ENCODE data around the gene UNC13B. TPM values are rescaled to one million over a fixed set of nuclear protein-coding genes. Genes with fewer than 3 reads are reported as not detected.

The UNC13B gene
- total and polyA plus RNA-seq, 2 of the 13 experiments (the other 11 are each of a cell fraction or from before 2014, with no cell fraction given): 14.0 to 18.3 TPM

DNA sequence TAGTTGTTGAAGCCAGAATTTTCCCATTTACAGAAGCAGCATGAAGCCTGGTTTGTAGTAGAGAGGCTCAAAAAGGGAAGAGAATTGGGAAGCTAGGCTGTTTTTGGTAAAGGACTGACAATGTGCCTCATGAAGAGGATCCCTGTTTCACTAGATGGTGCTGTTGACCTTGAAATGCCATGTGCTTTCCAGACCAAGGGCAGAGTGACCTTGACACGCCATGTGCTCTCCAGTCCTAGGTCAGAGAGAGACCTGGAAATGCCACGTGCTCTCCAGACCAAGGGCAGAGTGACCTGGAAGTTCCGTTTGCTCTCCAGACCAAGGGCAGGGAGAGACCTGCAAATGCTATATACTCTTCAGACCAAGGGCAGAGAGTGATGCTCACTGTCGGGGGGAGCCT lies 32.0 kb downstream of the UNC13B start (continued):
- peak; percentile 64; the same call in 1 of the 2 replicates for TF ChIP-seq RXRB (CRISPR knock-in tag; IDR thresholded peaks at IDR 0.05; ENCODE audit: borderline replicate concordance)
- TF ChIP-seq SIX4 (CRISPR knock-in tag; IDR thresholded peaks at IDR 0.05): no peak
- no peak for TF ChIP-seq IKZF4 (CRISPR knock-in tag; IDR thresholded peaks at IDR 0.05; ENCODE audit: borderline replicate concordance, low read depth, not compliant biosample characterization)
- no peak; the same call in 1 of the 2 replicates for TF ChIP-seq ZMYM3 (CRISPR knock-in tag; IDR thresholded peaks at IDR 0.05)
- no peak for TF ChIP-seq POLR2AphosphoS5 (IDR thresholded peaks at IDR 0.05; ENCODE audit: low read depth, low read length)
- TF ChIP-seq POLR2G (IDR thresholded peaks at IDR 0.05; ENCODE audit: low read depth, low read length): no peak
- TF ChIP-seq HNRNPL (IDR thresholded peaks at IDR 0.05; ENCODE audit: low read depth, low read length): no peak
- no peak for TF ChIP-seq NCOR1 (IDR thresholded peaks at IDR 0.05; ENCODE audit: borderline replicate concordance, low read length)
- peak; percentile 46; the same call in 1 of the 2 replicates for TF ChIP-seq SAP130 (CRISPR knock-in tag; IDR thresholded peaks at IDR 0.05; ENCODE audit: low read depth)
- TF ChIP-seq HMG20B (CRISPR knock-in tag; conservative IDR thresholded peaks at IDR 0.05): no peak
- TF ChIP-seq, protein P1, sequence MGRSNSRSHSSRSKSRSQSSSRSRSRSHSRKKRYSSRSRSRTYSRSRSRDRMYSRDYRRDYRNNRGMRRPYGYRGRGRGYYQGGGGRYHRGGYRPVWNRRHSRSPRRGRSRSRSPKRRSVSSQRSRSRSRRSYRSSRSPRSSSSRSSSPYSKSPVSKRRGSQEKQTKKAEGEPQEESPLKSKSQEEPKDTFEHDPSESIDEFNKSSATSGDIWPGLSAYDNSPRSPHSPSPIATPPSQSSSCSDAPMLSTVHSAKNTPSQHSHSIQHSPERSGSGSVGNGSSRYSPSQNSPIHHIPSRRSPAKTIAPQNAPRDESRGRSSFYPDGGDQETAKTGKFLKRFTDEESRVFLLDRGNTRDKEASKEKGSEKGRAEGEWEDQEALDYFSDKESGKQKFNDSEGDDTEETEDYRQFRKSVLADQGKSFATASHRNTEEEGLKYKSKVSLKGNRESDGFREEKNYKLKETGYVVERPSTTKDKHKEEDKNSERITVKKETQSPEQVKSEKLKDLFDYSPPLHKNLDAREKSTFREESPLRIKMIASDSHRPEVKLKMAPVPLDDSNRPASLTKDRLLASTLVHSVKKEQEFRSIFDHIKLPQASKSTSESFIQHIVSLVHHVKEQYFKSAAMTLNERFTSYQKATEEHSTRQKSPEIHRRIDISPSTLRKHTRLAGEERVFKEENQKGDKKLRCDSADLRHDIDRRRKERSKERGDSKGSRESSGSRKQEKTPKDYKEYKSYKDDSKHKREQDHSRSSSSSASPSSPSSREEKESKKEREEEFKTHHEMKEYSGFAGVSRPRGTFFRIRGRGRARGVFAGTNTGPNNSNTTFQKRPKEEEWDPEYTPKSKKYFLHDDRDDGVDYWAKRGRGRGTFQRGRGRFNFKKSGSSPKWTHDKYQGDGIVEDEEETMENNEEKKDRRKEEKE (IDR thresholded peaks at IDR 0.05): no peak
- TF ChIP-seq ZNF296 (CRISPR knock-in tag; conservative IDR thresholded peaks at IDR 0.05): no peak
- TF ChIP-seq, protein P2, sequence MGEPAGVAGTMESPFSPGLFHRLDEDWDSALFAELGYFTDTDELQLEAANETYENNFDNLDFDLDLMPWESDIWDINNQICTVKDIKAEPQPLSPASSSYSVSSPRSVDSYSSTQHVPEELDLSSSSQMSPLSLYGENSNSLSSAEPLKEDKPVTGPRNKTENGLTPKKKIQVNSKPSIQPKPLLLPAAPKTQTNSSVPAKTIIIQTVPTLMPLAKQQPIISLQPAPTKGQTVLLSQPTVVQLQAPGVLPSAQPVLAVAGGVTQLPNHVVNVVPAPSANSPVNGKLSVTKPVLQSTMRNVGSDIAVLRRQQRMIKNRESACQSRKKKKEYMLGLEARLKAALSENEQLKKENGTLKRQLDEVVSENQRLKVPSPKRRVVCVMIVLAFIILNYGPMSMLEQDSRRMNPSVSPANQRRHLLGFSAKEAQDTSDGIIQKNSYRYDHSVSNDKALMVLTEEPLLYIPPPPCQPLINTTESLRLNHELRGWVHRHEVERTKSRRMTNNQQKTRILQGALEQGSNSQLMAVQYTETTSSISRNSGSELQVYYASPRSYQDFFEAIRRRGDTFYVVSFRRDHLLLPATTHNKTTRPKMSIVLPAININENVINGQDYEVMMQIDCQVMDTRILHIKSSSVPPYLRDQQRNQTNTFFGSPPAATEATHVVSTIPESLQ (CRISPR knock-in tag; conservative IDR thresholded peaks at IDR 0.05): no peak
- TF ChIP-seq ASH2L (IDR thresholded peaks at IDR 0.05; ENCODE audit: insufficient read length, low read depth, low read length): no peak
- no peak for TF ChIP-seq ZNF75D (CRISPR knock-in tag; IDR thresholded peaks at IDR 0.05; ENCODE audit: borderline replicate concordance)
- no peak for TF ChIP-seq NBN (conservative IDR thresholded peaks at IDR 0.05)
- TF ChIP-seq, protein P3, sequence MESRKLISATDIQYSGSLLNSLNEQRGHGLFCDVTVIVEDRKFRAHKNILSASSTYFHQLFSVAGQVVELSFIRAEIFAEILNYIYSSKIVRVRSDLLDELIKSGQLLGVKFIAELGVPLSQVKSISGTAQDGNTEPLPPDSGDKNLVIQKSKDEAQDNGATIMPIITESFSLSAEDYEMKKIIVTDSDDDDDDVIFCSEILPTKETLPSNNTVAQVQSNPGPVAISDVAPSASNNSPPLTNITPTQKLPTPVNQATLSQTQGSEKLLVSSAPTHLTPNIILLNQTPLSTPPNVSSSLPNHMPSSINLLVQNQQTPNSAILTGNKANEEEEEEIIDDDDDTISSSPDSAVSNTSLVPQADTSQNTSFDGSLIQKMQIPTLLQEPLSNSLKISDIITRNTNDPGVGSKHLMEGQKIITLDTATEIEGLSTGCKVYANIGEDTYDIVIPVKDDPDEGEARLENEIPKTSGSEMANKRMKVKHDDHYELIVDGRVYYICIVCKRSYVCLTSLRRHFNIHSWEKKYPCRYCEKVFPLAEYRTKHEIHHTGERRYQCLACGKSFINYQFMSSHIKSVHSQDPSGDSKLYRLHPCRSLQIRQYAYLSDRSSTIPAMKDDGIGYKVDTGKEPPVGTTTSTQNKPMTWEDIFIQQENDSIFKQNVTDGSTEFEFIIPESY (CRISPR knock-in tag; IDR thresholded peaks at IDR 0.05): peak; percentile 42; the same call in 1 of the 2 replicates
- no peak for TF ChIP-seq KLF15 (CRISPR knock-in tag; IDR thresholded peaks at IDR 0.05; ENCODE audit: borderline replicate concordance)
- TF ChIP-seq RAD51 (IDR thresholded peaks at IDR 0.05; ENCODE audit: borderline replicate concordance): no peak
- TF ChIP-seq, protein P4, sequence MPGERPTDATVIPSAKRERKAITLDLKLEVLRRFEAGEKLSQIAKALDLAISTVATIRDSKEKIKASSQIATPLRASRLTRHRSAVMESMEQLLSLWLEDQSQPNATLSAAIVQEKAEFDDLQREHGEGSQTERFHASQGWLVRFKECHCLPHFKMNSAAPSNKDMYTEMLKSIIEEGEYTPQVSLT (CRISPR knock-in tag; IDR thresholded peaks at IDR 0.05; ENCODE audit: borderline replicate concordance, low read depth): no peak
- no peak for TF ChIP-seq ZNF558 (CRISPR knock-in tag; IDR thresholded peaks at IDR 0.05; ENCODE audit: borderline replicate concordance)
- TF ChIP-seq FOXJ3 (CRISPR knock-in tag; IDR thresholded peaks at IDR 0.05; ENCODE audit: borderline replicate concordance): no peak
- no peak for TF ChIP-seq ZNF232 (CRISPR knock-in tag; IDR thresholded peaks at IDR 0.05; ENCODE audit: borderline replicate concordance)
- TF ChIP-seq, protein P5, sequence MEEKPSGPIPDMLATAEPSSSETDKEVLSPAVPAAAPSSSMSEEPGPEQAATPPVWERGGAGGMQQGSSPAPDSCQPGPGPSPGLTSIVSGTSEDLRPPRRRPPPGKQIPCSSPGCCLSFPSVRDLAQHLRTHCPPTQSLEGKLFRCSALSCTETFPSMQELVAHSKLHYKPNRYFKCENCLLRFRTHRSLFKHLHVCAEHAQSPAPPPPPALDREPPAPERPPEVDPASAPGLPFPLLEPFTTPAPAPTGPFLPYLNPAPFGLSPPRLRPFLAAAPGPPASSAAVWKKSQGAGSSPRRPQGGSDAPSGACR (CRISPR knock-in tag; IDR thresholded peaks at IDR 0.05): no peak
